HepG2 (cell line): Measurements from ENCODE around the gene MST1. TPM values are rescaled to one million over a fixed set of nuclear protein-coding genes. Genes with fewer than 3 reads are reported as not detected.

ENCODE experiments used
- ATRX ChIP-seq: sonication (generic); formaldehyde crosslinking; IDR thresholded peaks from 2 replicates; pipeline ENCODE4 v1.4.0; 2020; ENCODE audit warnings: missing genetic modification reagents, borderline replicate concordance
- HES4 ChIP-seq: sonication (generic); formaldehyde crosslinking; IDR thresholded peaks from 2 replicates; pipeline ENCODE4 v1.9.0; 2021; ENCODE audit warnings: mild to moderate bottlenecking, missing genetic modification reagents, borderline replicate concordance
- MTF2 ChIP-seq: sonication (generic); formaldehyde crosslinking; IDR thresholded peaks from 2 replicates; pipeline ENCODE4 v1.5.0; 2020; ENCODE audit warnings: missing genetic modification reagents, borderline replicate concordance
- RORA ChIP-seq: sonication (generic); formaldehyde crosslinking; IDR thresholded peaks from 2 replicates; pipeline ENCODE4 v1.5.0; 2020; ENCODE audit warnings: mild to moderate bottlenecking, missing genetic modification reagents, moderate library complexity
- SP5 ChIP-seq: IDR thresholded peaks from 2 replicates; pipeline ENCODE4 v1.6.1; 2016; ENCODE audit warnings: low read depth, borderline replicate concordance
- U2AF2 ChIP-seq: fragments of 200-400 bp; formaldehyde crosslinking; IDR thresholded peaks from 2 replicates; pipeline ENCODE4 v1.6.1; 2017; ENCODE audit warnings: low read depth, mild to moderate bottlenecking, low read length
- XBP1 ChIP-seq: sonication (generic); formaldehyde crosslinking; IDR thresholded peaks from 2 replicates; pipeline ENCODE4 v1.5.0; 2020; ENCODE audit warnings: missing genetic modification reagents
- XRCC5 ChIP-seq: fragments of 200-400 bp; formaldehyde crosslinking; optimal IDR thresholded peaks from 2 replicates; pipeline ENCODE3; 2017; ENCODE audit warnings: mild to moderate bottlenecking, low read length
- ZFP37 ChIP-seq: sonication (generic); formaldehyde crosslinking; IDR thresholded peaks from 2 replicates; pipeline ENCODE4 v1.4.0; 2020; ENCODE audit warnings: missing genetic modification reagents, borderline replicate concordance
- ZFYVE20 ChIP-seq: sonication (generic); formaldehyde crosslinking; IDR thresholded peaks from 2 replicates; pipeline ENCODE4 v1.8.0; 2023; ENCODE audit warnings: low read depth, mild to moderate bottlenecking, moderate library complexity, missing genetic modification reagents, borderline replicate concordance
- ZNF10 ChIP-seq: sonication (generic); formaldehyde crosslinking; IDR thresholded peaks from 2 replicates; pipeline ENCODE4 v1.4.0; 2020; ENCODE audit warnings: mild to moderate bottlenecking, low read depth, missing genetic modification reagents, borderline replicate concordance
- ZNF619 ChIP-seq: sonication (generic); formaldehyde crosslinking; IDR thresholded peaks from 2 replicates; pipeline ENCODE4 v1.4.0; 2020; ENCODE audit warnings: mild to moderate bottlenecking, missing genetic modification reagents
- ZNF670 ChIP-seq: sonication (generic); formaldehyde crosslinking; IDR thresholded peaks from 2 replicates; pipeline ENCODE4 v1.8.0; 2022; ENCODE audit warnings: mild to moderate bottlenecking, missing genetic modification reagents, borderline replicate concordance
- ZSCAN29 ChIP-seq: sonication (generic); formaldehyde crosslinking; conservative IDR thresholded peaks from 2 replicates; pipeline ENCODE4 v1.4.0; 2020; ENCODE audit warnings: mild to moderate bottlenecking, missing genetic modification reagents
- polyA plus RNA-seq, 8 experiments: library from polyadenylated mRNA; depleted of rRNA in 3 of 8; stranded (reverse) in 7 of 8; unstranded in 1 of 8; fragments of >200 nt; fragmentation: Illumina TruSeq in 4 of 8; extraction: Trizol in 4 of 8; gene quantifications; 2 replicates each; pipeline versions ENCODE4 v1.2.1 to v1.2.3, GENCODE V29; 2011 to 2016; ENCODE audit warnings: low read depth in 4 of 8, missing spikeins in 1 of 8, mixed read lengths in 1 of 8; ENCODE audit not compliant: insufficient read depth in 1 of 8
- total RNA-seq, 5 experiments: library from RNA; depleted of rRNA; stranded (reverse); fragments of >200 nt; fragmentation: Illumina TruSeq; extraction: Trizol; gene quantifications; 2 replicates each; pipeline ENCODE4 v1.2.3, GENCODE V29; 2016; ENCODE audit warnings: low read depth in 1 of 5
- TF ChIP-seq, protein P1 (sequence below): sonication (generic); formaldehyde crosslinking; IDR thresholded peaks from 2 replicates; pipeline ENCODE4 v1.4.0; 2020; ENCODE audit warnings: missing genetic modification reagents, borderline replicate concordance
- TF ChIP-seq, protein P2 (sequence below): IDR thresholded peaks from 2 replicates; pipeline ENCODE4 v1.6.1; 2012; ENCODE audit warnings: low read depth, low read length, improper control_type of control experiment
- TF ChIP-seq, protein P3 (sequence below): sonication (generic); formaldehyde crosslinking; IDR thresholded peaks from 2 replicates; pipeline ENCODE4 v1.4.0; 2020; ENCODE audit warnings: missing genetic modification reagents
- TF ChIP-seq, protein P4 (sequence below): sonication (generic); formaldehyde crosslinking; IDR thresholded peaks from 2 replicates; pipeline ENCODE4 v1.4.0; 2020; ENCODE audit warnings: missing genetic modification reagents, mild to moderate bottlenecking, borderline replicate concordance
- TF ChIP-seq, protein P5 (sequence below): sonication (generic); formaldehyde crosslinking; IDR thresholded peaks from 2 replicates; pipeline ENCODE4 v1.8.0; 2023; ENCODE audit warnings: mild to moderate bottlenecking, missing genetic modification reagents
- TF ChIP-seq, protein P6 (sequence below): sonication (generic); formaldehyde crosslinking; IDR thresholded peaks from 2 replicates; pipeline ENCODE4 v1.5.0; 2020; ENCODE audit warnings: missing genetic modification reagents

Gene MST1
- total and polyA plus RNA-seq, 2 of the 13 experiments (the other 11 are each of a cell fraction or from before 2014, with no cell fraction given) = 189 to 452 TPM

DNA sequence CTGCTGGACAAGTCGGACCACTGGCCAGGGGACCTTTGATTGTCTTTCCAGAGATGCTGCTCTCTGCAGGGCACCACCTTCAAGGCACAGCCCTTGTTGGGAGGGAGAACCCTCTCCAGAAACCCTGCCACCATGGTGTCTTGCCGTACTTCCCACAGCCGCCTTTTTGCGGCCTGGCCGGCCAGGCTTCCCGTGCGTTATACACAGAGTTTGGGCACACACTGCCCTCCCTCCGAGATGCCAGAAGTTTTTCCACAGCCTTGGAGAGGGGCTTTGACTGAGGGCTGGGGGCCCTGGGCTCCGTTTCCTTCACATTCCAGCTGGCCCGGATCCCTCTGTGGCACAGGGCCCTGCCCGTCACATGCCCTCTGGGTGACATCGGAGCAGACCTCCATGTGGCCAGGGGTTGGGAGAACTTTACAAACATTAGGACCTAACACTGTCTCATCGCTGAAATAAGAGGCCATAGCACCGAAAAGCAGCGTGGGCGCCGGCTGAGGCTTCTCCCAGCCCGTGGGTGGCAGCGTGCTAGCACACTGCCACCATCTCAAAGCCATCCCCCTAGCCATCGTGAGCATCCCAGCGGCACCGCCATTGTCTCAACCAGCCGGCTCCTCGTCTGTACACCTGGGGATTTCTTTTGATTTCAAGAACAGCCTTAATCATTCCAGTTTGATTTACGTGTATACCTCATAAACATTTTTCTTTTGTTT is 21.4 kb downstream of the MST1 start (continued):
- TF ChIP-seq ZNF619 (CRISPR knock-in tag) (no peak), XBP1 (no peak), ZFP37 (CRISPR knock-in tag) (no peak), RORA (CRISPR knock-in tag) (no peak), SP5 (no peak), ZNF10 (CRISPR knock-in tag) (no peak), XRCC5 (no peak), ZSCAN29 (CRISPR knock-in tag) (no peak), ZNF670 (CRISPR knock-in tag) (no peak), MTF2 (no peak), U2AF2 (no peak), ATRX (CRISPR knock-in tag) (no peak), ZFYVE20 (CRISPR knock-in tag) (no peak), HES4 (0 out of 2 replicates have a peak, but pooled peaks have one; percentile 41)
- TF ChIP-seq, protein P1, sequence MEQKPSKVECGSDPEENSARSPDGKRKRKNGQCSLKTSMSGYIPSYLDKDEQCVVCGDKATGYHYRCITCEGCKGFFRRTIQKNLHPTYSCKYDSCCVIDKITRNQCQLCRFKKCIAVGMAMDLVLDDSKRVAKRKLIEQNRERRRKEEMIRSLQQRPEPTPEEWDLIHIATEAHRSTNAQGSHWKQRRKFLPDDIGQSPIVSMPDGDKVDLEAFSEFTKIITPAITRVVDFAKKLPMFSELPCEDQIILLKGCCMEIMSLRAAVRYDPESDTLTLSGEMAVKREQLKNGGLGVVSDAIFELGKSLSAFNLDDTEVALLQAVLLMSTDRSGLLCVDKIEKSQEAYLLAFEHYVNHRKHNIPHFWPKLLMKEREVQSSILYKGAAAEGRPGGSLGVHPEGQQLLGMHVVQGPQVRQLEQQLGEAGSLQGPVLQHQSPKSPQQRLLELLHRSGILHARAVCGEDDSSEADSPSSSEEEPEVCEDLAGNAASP (CRISPR knock-in tag) = no peak
- TF ChIP-seq, protein P2, sequence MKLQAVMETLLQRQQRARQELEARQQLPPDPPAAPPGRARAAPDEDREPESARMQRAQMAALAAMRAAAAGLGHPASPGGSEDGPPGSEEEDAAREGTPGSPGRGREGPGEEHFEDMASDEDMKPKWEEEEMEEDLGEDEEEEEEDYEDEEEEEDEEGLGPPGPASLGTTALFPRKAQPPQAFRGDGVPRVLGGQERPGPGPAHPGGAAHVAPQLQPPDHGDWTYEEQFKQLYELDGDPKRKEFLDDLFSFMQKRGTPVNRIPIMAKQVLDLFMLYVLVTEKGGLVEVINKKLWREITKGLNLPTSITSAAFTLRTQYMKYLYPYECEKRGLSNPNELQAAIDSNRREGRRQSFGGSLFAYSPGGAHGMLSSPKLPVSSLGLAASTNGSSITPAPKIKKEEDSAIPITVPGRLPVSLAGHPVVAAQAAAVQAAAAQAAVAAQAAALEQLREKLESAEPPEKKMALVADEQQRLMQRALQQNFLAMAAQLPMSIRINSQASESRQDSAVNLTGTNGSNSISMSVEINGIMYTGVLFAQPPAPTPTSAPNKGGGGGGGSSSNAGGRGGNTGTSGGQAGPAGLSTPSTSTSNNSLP = no peak
- TF ChIP-seq, protein P3, sequence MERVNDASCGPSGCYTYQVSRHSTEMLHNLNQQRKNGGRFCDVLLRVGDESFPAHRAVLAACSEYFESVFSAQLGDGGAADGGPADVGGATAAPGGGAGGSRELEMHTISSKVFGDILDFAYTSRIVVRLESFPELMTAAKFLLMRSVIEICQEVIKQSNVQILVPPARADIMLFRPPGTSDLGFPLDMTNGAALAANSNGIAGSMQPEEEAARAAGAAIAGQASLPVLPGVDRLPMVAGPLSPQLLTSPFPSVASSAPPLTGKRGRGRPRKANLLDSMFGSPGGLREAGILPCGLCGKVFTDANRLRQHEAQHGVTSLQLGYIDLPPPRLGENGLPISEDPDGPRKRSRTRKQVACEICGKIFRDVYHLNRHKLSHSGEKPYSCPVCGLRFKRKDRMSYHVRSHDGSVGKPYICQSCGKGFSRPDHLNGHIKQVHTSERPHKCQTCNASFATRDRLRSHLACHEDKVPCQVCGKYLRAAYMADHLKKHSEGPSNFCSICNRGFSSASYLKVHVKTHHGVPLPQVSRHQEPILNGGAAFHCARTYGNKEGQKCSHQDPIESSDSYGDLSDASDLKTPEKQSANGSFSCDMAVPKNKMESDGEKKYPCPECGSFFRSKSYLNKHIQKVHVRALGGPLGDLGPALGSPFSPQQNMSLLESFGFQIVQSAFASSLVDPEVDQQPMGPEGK = no peak
- TF ChIP-seq, protein P4, sequence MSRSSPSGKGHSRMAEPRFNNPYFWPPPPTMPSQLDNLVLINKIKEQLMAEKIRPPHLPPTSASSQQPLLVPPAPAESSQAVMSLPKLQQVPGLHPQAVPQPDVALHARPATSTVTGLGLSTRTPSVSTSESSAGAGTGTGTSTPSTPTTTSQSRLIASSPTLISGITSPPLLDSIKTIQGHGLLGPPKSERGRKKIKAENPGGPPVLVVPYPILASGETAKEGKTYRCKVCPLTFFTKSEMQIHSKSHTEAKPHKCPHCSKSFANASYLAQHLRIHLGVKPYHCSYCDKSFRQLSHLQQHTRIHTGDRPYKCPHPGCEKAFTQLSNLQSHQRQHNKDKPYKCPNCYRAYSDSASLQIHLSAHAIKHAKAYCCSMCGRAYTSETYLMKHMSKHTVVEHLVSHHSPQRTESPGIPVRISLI (CRISPR knock-in tag) = no peak
- TF ChIP-seq, protein P5, sequence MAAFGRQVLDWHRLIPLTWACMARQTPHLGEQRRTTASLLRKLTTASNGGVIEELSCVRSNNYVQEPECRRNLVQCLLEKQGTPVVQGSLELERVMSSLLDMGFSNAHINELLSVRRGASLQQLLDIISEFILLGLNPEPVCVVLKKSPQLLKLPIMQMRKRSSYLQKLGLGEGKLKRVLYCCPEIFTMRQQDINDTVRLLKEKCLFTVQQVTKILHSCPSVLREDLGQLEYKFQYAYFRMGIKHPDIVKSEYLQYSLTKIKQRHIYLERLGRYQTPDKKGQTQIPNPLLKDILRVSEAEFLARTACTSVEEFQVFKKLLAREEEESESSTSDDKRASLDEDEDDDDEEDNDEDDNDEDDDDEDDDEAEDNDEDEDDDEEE (CRISPR knock-in tag) = peak; percentile 76
- TF ChIP-seq, protein P6, sequence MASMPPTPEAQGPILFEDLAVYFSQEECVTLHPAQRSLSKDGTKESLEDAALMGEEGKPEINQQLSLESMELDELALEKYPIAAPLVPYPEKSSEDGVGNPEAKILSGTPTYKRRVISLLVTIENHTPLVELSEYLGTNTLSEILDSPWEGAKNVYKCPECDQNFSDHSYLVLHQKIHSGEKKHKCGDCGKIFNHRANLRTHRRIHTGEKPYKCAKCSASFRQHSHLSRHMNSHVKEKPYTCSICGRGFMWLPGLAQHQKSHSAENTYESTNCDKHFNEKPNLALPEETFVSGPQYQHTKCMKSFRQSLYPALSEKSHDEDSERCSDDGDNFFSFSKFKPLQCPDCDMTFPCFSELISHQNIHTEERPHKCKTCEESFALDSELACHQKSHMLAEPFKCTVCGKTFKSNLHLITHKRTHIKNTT (CRISPR knock-in tag) = no peak
